IPS DF 19.7 (cell line): ENCODE measurements around the gene GTF2B.
"Not testable (repeated sequence)": the region's sequence is repeated elsewhere in the genome, so short reads cannot be mapped to it uniquely, and the experiment has no call there.

Experiments used
- DNase-seq: peaks from one replicate; pipeline ENCODE4 v3.0.0-alpha.2; 2013; ENCODE audit warnings: low read depth, low spot score

The GTF2B gene

GRCh38 chr1:88885933-88886332 is 5.4 kb downstream of the GTF2B start:
- no peak for DNase-seq

- DNase-seq = no peak
Measured at GRCh38 chr1:88883156-88883555, 8.2 kb downstream of the GTF2B start.

- not testable (repeated sequence) for DNase-seq
Measured at GRCh38 chr1:88880717-88881116, 10.7 kb downstream of the GTF2B start.

GRCh38 chr1:88878731-88879130 is 12.6 kb downstream of the GTF2B start:
- DNase-seq = no peak

- no peak for DNase-seq
Measured at GRCh38 chr1:88877911-88878310, 13.5 kb downstream of the GTF2B start.

- no peak for DNase-seq
Measured at GRCh38 chr1:88877382-88877825, 14.0 kb downstream of the GTF2B start.

- no peak for DNase-seq
Measured at GRCh38 chr1:88876573-88877365, 14.6 kb downstream of the GTF2B start.

GRCh38 chr1:88875595-88875994 is 15.8 kb downstream of the GTF2B start:
- DNase-seq = no peak

- no peak for DNase-seq
Measured at GRCh38 chr1:88873737-88874349, 17.5 kb downstream of the GTF2B start.

GRCh38 chr1:88869644-88870043 is 21.7 kb downstream of the GTF2B start:
- DNase-seq = not testable (repeated sequence)

GRCh38 chr1:88867743-88868521 is 23.4 kb downstream of the GTF2B start:
- no peak for DNase-seq

- no peak for DNase-seq
Measured at GRCh38 chr1:88851303-88852063, 39.9 kb downstream of the GTF2B start.

GRCh38 chr1:88847643-88848042 is 43.7 kb downstream of the GTF2B start:
- peak; percentile 15 for DNase-seq

- DNase-seq = no peak
Measured at GRCh38 chr1:88825721-88826120, 65.6 kb downstream of the GTF2B start.

- DNase-seq = not testable (repeated sequence)
Measured at GRCh38 chr1:88819642-88820041, 71.7 kb downstream of the GTF2B start.

- no peak for DNase-seq
Measured at GRCh38 chr1:88813471-88813870, 77.9 kb downstream of the GTF2B start.

GRCh38 chr1:88812366-88812765 is 79.0 kb downstream of the GTF2B start:
- DNase-seq = no peak

- no peak for DNase-seq
Measured at GRCh38 chr1:88803444-88803843, 87.9 kb downstream of the GTF2B start.

GRCh38 chr1:88802950-88803349 is 88.4 kb downstream of the GTF2B start:
- no peak for DNase-seq
